Spleen (tissue), 7 donors: Measurements from ENCODE around the gene XPNPEP1.

ENCODE experiments used
- CTCF ChIP-seq, 11 experiments: fragments of 200-600 bp in 7 of 11; fragments of 450-650 bp in 4 of 11; sonication (generic) in 4 of 11; IDR thresholded peaks in 8 of 11; conservative IDR thresholded peaks in 3 of 11; 1 replicate in 7 of 11; 2 replicates in 4 of 11; pipeline versions ENCODE4 v1.4.0 to v1.8.0; 2016 to 2021; ENCODE audit warnings: antibody characterized with exemption in 11 of 11, inconsistent platforms in 4 of 11, mild to moderate bottlenecking in 1 of 11
- POLR2AphosphoS5 ChIP-seq, 3 donors: sonication (generic); formaldehyde crosslinking; IDR thresholded peaks; one replicate each; pipeline ENCODE4 v1.5.1; 2017; ENCODE audit warnings: antibody characterized with exemption in 3 of 3
- donor health status: DM: no; HTN: no; CAD: no; lungs with moderate emphysema.
- donor health status: DM: no; HTN: no; CAD: no.
- donor health status: DM: no; HTN: no; CAD: no.

- TF ChIP-seq POLR2AphosphoS5 (IDR thresholded peaks at IDR 0.05) (no peak), CTCF (IDR thresholded peaks at IDR 0.05 in 8 of 11, conservative IDR thresholded peaks at IDR 0.05 in 3 of 11) (no peak)
Observed at GRCh38 chr10:109964318-109964717, 41.0 kb upstream of the XPNPEP1 start.
